ENCODE measurements around the gene TMEM214.

The TMEM214 gene

GRCh38 chr2:27067385-27067784 lies 34.6 kb downstream of the TMEM214 start:
- TF ChIP-seq, protein P1, sequence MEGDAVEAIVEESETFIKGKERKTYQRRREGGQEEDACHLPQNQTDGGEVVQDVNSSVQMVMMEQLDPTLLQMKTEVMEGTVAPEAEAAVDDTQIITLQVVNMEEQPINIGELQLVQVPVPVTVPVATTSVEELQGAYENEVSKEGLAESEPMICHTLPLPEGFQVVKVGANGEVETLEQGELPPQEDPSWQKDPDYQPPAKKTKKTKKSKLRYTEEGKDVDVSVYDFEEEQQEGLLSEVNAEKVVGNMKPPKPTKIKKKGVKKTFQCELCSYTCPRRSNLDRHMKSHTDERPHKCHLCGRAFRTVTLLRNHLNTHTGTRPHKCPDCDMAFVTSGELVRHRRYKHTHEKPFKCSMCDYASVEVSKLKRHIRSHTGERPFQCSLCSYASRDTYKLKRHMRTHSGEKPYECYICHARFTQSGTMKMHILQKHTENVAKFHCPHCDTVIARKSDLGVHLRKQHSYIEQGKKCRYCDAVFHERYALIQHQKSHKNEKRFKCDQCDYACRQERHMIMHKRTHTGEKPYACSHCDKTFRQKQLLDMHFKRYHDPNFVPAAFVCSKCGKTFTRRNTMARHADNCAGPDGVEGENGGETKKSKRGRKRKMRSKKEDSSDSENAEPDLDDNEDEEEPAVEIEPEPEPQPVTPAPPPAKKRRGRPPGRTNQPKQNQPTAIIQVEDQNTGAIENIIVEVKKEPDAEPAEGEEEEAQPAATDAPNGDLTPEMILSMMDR (IDR thresholded peaks at IDR 0.05): no peak

DNA sequence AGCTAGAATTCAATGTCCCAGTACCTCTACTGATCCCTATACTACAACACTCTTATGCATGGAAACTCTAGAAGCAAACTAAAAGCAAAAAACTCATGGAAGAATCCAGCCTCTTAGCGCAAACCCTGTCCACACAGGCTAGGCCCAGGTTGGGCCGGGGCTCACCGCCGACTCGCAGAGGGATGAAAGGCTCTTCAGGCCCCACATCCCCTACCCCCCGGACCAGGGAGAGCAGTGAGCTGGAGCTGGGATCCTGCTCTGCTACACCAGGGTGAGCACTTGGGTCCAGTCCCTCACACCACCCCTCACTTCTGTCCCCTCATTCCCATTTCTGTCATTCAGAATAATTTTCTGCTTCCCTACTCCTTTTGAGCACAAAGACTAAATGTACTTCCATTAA lies 36.7 kb downstream of the TMEM214 start:
- TF ChIP-seq, protein P1 (IDR thresholded peaks at IDR 0.05): no peak

DNA sequence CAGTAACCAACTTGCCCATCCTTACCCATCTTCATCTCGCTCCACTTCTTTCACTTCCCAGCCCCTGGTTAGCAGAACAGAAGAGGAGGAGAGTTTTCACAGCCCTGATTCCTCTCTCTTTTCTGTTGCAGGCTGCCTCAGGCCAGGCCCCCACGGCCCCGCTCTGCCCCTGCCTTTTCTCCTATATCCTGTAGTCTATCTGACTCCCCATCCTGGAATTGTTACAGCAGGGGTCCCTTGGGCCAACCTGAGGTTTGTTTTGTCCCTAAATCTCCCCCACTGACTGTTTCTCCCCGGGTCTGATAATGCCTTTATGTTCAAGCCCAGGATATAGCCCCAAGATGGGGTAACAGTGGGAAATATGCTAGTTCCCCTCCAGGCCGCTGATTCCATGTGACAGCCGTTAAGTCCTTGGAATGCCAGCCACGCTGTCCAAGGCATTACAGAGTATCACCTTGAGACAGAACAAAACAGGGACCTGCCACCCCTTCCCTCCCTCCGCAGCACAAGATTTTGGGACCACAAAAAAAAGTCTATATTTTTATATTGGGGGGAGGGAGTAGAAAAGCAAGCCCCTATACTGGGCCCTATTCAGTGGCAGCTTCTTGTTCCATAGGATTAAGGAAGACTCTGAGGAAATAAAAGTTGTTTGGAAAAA lies 37.3 kb downstream of the TMEM214 start:
- TF ChIP-seq, protein P1 (IDR thresholded peaks at IDR 0.05): no peak

GRCh38 chr2:27070653-27071276 lies 38.0 kb downstream of the TMEM214 start:
- TF ChIP-seq, protein P1 (IDR thresholded peaks at IDR 0.05): no peak

- TF ChIP-seq, protein P1 (IDR thresholded peaks at IDR 0.05): no peak
Measured at GRCh38 chr2:27071277-27071989, 38.7 kb downstream of the TMEM214 start, which contains the start of gene OST4. Gene OST4 (minus strand): TSS chr2:27071654.

- TF ChIP-seq, protein P1 (IDR thresholded peaks at IDR 0.05): no peak
Measured at GRCh38 chr2:27071990-27072830, 39.4 kb downstream of the TMEM214 start.

- TF ChIP-seq, protein P1 (IDR thresholded peaks at IDR 0.05): no peak
Measured at GRCh38 chr2:27072920-27073319, 40.2 kb downstream of the TMEM214 start.
